Activated naive CD4-positive, alpha-beta T cell (primary cell): Measurements from ENCODE around the gene ACVR2A.

Source experiments
- DNase-seq, 4 experiments: peaks; one replicate each; lab custom pipeline; 2025; lab: John Stamatoyannopoulos, UW

Gene ACVR2A

GRCh38 chr2:147924647-147925046 lies 79.8 kb downstream of the ACVR2A start:
- no peak for DNase-seq

- no peak for DNase-seq
Observed at GRCh38 chr2:147925886-147926285, 81.1 kb downstream of the ACVR2A start.

DNA sequence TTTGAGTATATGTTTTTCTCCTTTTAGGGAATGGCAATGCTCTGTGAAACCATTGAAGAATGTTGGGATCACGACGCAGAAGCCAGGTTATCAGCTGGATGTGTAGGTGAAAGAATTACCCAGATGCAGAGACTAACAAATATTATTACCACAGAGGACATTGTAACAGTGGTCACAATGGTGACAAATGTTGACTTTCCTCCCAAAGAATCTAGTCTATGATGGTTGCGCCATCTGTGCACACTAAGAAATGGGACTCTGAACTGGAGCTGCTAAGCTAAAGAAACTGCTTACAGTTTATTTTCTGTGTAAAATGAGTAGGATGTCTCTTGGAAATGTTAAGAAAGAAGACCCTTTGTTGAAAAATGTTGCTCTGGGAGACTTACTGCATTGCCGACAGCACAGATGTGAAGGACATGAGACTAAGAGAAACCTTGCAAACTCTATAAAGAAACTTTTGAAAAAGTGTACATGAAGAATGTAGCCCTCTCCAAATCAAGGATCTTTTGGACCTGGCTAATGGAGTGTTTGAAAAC lies 82.3 kb downstream of the ACVR2A start:
- no peak for DNase-seq

GRCh38 chr2:147933931-147934330 lies 89.1 kb downstream of the ACVR2A start:
- no peak for DNase-seq

DNA sequence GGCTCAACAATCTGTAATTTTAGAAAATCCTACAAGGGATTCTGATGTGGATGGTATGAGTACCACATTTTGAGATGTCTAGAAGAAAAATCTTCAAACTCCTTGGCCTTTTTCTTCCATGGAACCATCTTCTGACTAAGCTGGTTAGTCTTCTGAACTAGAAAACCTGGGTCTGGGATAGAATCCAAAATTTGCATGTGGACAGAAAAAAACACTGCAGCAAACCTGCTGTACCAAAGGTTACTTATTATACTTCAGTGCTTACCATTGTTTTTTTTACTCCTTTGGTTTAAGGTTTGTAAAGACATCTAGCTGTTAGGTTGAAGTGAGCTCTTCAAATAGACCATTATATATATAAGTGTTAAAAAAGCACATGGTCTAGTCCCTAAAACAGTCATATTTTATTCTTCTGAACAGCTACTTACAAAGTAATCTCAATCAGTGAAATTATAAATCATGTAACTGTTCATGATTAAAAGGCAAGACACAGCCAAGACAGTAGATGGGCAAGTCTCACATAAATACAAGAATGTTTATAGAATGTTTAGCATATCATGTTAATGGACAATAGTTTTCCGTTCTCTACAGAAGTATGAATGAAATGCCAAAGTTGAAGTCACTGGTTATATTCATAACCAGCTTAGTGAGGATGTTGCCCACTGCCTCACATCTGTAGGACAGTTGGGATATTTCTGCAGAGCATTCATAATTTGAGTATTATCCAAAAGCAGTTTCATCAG lies 90.2 kb downstream of the ACVR2A start:
- DNase-seq: no peak

DNA sequence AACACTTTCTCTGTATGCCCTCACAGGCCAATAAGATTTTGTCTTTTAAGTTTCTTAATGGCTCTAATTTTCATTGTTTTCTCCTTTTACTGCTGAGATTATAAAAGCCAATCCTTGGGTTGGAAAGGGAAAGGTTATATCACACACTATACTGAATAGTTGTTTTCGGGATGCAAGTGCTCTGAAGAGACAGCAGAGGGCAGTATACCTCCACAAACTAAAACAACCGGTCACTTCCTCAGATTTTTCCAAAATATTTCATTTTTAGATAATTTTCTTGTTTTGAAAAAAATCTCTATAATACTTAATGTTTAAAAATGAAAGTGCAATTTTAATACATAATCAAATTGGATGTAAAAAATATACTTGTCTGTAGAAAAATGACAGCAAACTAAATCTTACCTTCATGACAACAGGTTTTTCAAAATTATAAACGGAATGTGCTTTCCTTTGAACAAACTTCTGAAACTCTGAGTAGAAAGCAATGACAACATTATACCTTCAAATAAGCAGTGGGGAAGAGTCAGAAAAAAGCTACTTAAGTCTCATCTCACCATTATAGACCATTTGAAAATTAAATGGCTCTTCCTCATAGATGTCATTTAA lies 93.0 kb downstream of the ACVR2A start:
- no peak for DNase-seq

- DNase-seq: no peak
Observed at GRCh38 chr2:147939313-147939712, 94.5 kb downstream of the ACVR2A start.

GRCh38 chr2:147945660-147946059 lies 100.8 kb downstream of the ACVR2A start:
- no peak for DNase-seq

DNA sequence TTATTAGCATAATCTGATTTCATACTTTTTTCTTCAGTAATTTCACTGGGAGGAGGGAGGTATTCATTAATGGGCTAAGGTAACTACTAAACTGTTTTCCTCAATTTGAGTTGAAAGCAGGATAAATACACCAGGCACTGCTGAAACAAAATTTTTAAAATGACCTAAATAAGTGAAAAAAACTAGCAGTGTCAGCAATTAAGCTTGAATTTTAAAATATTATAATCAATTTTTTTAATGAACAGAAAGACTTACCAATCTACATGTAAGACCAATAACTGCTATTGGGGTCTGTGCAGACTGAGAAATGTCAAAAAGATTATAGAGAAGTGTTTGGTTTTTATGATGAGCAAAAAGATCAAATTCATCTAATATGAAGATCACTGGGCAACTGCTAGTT lies 107.3 kb downstream of the ACVR2A start:
- no peak for DNase-seq

- no peak for DNase-seq
Observed at GRCh38 chr2:147968571-147968970, 123.7 kb downstream of the ACVR2A start.

DNA sequence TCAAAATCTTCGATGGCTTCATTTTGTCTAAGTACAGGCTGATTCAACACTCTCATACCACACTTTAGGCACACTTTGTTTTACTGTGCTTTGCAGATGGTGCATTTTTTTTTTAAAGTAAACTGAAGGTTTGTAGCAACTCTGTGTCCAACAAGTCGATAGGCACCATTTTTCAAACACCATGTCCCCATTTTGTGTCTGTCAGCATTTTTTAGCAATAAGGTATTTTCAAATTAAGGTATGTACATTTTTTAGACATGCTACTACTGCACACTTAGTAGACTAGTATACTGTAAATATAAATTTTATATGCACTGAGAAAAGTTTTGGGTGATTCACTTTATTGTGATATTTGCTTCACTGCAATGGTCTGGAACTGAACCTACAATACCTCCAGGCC lies 131.3 kb downstream of the ACVR2A start:
- DNase-seq: no peak

DNA sequence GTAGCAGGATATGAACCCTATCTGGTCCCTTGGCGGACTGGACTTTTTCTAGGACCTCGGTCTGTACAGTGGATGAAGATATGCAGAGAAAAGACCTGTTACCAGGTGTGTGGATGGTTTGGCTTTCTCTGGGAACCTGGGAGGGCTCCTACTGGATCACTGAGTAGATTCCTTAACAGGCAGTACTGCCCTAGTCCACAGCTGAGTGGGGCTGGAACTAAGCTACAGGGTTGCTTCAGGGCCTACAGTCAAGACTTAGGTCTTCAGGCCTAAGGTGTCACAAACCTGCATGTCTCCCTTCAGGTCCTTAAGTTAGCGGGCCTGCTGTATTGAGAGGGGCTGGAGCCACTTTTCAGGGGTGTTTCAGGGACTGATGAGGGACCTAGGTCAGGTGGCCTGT lies 132.8 kb downstream of the ACVR2A start:
- no peak for DNase-seq
